Muscle layer of duodenum (tissue), 2 donors: ENCODE results near the gene CDKL4.
"Not testable (repeated sequence)": the region's sequence is repeated elsewhere in the genome, so short reads cannot be mapped to it uniquely, and the experiment has no call there.

Source experiments
- H3K27ac ChIP-seq: one replicate; pipeline ENCODE4 v1.7.0; 2013; ENCODE audit warnings: mild to moderate bottlenecking, low read length
- H3K27me3 ChIP-seq: one replicate; pipeline ENCODE4 v1.7.0; 2013; ENCODE audit warnings: low read depth, mild to moderate bottlenecking, control low read depth, low read length
- H3K36me3 ChIP-seq, 2 donors: one replicate each; pipeline ENCODE4 v1.7.0; 2013; ENCODE audit warnings: low read length in 2 of 2, control low read depth in 1 of 2, mild to moderate bottlenecking in 1 of 2; ENCODE audit not compliant: insufficient read depth in 2 of 2, control insufficient read depth in 1 of 2
- H3K4me1 ChIP-seq, 2 donors: one replicate each; pipeline ENCODE4 v1.7.0; 2013; ENCODE audit warnings: low read length in 2 of 2, mild to moderate bottlenecking in 2 of 2, control low read depth in 1 of 2, moderate library complexity in 1 of 2; ENCODE audit not compliant: insufficient read depth in 2 of 2, control insufficient read depth in 1 of 2
- H3K4me3 ChIP-seq, 2 donors: one replicate each; pipeline ENCODE4 v1.7.0; 2013; ENCODE audit warnings: low read length in 2 of 2, low read depth in 1 of 2, mild to moderate bottlenecking in 1 of 2
- H3K9me3 ChIP-seq, 2 donors: one replicate each; pipeline ENCODE4 v1.7.0; 2013; ENCODE audit warnings: low read length in 2 of 2, control low read depth in 1 of 2, mild to moderate bottlenecking in 1 of 2; ENCODE audit not compliant: control insufficient read depth in 1 of 2
- donor health status: healthy.

The CDKL4 gene

DNA sequence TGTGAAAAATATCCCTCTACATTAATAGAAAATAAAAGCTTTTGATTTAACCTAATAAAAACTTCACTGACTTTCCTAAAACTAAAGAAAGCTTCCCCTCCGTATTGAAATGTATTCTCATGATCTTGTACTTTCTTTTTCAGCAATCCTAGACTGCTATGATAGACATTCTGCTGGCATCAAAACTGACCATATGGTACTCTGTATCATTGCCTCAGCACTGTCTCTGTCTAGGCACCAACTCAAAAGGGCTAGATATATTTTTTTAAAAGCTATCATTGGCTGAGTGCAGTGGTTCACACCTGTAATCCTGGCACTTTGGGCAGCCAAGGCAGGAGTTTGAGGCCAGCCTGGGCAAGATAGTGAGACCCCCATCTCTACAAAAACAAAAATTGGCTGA is 32.9 kb downstream of the CDKL4 start:
- no peak overlapping the region for H3K4me3 ChIP-seq
- no peaks in the 10 kb centered on the region for H3K9me3 ChIP-seq
- no peaks in the 10 kb centered on the region for H3K27me3 ChIP-seq

DNA sequence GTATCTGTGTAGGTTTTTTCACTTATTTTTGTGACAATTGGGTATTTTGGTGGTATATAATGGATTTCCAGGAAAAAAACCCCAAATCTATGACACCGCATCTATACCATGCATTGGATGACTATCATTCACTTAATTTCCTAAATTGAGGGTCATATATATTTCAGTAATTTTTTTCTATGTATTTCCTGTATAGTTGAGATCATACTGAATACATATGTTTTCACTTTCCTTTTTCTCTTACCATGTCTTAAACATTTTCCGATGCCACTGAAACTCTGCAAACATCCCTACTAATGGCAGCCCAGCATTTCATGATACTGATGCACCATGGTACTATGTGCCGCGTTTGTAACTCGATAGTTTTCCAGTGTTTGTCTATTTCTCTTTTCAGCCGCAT is 40.4 kb downstream of the CDKL4 start:
- no peaks in the 10 kb centered on the region for H3K36me3 ChIP-seq
- H3K9me3 ChIP-seq = peaks cover 0 to 2% of the 10 kb centered on the region in 2 donors
- no peak overlapping the region for H3K4me3 ChIP-seq
- H3K27me3 ChIP-seq = no peaks in the 10 kb centered on the region
- H3K27ac ChIP-seq = no peak overlapping the region
- H3K4me1 ChIP-seq = no peaks in the 10 kb centered on the region

More for the DNA sequence above, 32.9 kb downstream of the CDKL4 start:
- no peaks in the 10 kb centered on the region for H3K4me1 ChIP-seq
- H3K36me3 ChIP-seq = no peaks in the 10 kb centered on the region
- H3K27ac ChIP-seq = no peak overlapping the region

DNA sequence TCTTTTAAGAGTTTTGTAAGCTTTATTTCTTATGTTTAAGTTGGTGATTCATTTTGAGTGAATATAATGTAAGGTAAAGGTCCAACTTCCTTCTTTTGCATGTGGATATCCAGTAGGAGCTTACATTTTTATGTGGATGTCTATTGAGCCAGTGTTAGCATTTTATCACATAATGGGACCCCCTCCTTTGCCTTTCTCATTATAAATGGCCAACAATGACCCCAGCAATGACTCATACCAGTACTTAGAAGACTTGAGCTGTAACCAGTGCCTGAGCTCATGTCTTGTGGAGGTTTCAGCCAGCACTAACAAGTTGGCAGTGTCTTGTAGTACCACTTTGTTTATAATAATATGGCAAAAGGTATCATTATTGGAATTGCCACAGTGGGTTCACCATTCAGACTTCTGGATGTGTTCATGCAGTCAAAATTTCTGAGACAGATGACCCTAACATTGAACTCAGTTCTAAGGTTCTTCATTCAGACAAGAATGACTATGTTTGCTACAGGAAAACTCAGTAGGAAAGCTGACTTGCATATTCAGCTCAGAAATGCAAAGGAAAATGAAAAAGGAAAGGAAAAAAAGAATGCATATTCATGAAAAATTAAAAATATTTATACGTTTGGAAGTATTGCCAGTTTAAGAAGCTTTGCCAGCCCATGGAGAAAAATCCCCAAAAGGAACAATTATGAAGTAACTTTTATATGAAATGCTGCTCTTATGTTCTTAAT is 41.0 kb downstream of the CDKL4 start:
- H3K36me3 ChIP-seq = no peaks in the 10 kb centered on the region
- no peaks in the 10 kb centered on the region for H3K27me3 ChIP-seq
- H3K4me1 ChIP-seq = no peaks in the 10 kb centered on the region
- no peak overlapping the region for H3K4me3 ChIP-seq
- H3K9me3 ChIP-seq = peaks cover 0 to 3% of the 10 kb centered on the region in 2 donors
- H3K27ac ChIP-seq = no peak overlapping the region

DNA sequence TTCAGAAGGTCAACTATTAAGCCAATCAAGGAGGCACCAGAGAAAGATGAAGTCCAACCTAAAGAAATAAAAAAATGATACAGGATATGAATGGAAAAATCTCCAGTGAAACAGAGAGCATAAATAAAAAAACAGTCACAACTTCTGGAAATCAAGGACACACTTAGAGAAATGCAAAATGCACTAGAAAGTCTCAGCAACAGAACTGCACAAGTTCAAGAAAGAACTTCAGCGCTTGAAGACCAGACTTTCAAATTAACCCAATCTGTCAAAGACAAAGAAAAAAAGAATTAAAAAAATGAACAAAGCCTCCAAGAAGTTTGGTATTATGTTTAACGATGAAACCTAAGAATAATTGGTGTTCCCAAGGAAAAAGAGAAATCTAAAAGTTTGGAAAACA is 46.8 kb downstream of the CDKL4 start:
- not testable (repeated sequence) for H3K4me3 ChIP-seq, H3K9me3 ChIP-seq, H3K27me3 ChIP-seq, H3K27ac ChIP-seq, H3K4me1 ChIP-seq, H3K36me3 ChIP-seq

DNA sequence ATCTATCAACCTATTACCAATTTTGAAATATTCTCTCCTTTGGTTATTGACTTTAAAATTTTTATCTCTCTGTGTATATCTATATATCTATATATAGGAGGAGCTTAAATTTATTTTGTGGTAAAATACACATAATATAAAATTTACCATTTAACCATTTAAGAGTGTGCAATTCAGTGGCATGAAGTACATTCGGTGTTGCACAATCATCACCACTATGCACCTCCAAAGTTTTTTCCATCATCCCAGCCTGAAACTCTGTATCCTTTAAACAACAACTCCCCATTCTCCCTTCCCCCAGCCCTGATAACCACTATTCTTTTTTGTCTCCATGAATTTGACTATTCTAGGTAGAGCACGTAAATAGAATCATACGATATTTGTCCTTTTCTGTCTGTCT is 49.1 kb downstream of the CDKL4 start:
- Histone ChIP-seq H3K27ac (no peak overlapping the region), H3K36me3 (no peaks in the 10 kb centered on the region), H3K9me3 (peaks cover 0 to 6% of the 10 kb centered on the region in 2 donors), H3K4me3 (no peak overlapping the region), H3K4me1 (no peaks in the 10 kb centered on the region), H3K27me3 (no peaks in the 10 kb centered on the region)

DNA sequence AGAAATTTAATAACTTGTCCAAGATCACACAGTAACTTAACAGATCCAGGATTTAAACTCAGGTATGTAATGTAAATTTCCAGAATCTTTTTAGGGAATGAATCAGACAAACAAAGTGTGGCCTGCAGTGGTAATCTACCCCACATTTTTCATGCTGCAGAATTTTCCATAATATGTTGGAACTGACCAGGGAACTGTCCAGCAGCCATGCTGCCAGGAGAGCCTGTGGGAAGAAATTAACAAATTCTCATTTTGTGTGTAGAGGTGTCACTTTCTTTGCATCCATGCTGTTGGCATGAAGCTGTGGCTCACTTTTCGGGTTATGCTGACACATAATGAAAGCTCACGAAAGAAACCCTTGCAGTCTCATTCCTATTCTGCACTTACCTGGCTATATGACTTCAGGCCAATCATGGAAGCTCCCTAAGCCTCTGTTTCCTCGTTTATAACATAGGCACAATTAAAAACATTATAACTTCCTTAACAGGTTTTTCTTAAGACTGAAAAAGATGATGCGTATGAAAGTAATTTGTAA is 54.7 kb downstream of the CDKL4 start:
- H3K4me1 ChIP-seq = no peaks in the 10 kb centered on the region
- no peak overlapping the region for H3K4me3 ChIP-seq
- no peaks in the 10 kb centered on the region for H3K36me3 ChIP-seq
- no peak overlapping the region for H3K27ac ChIP-seq
- H3K9me3 ChIP-seq = no peaks in the 10 kb centered on the region
- no peaks in the 10 kb centered on the region for H3K27me3 ChIP-seq

DNA sequence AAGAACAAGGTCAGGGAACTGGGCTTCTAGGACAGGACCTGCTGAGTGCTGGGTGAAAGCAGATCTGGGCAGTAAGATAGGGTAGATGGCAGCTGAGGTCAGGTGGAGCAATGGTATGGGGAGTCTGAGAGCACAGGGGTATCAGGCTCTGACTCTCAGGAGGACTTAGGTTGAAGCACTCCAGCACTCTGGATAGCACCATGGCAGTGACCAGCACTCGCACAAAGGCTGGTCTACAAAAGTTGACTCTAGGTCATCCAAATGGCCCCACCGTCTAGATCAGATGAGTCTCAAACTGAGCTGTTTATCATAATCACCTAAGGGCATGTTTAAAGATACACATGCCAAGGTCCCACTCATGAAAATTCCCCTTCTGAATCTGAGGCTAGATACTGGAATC is 60.1 kb downstream of the CDKL4 start:
- Histone ChIP-seq H3K9me3 (no peaks in the 10 kb centered on the region), H3K4me3 (no peak overlapping the region)

DNA sequence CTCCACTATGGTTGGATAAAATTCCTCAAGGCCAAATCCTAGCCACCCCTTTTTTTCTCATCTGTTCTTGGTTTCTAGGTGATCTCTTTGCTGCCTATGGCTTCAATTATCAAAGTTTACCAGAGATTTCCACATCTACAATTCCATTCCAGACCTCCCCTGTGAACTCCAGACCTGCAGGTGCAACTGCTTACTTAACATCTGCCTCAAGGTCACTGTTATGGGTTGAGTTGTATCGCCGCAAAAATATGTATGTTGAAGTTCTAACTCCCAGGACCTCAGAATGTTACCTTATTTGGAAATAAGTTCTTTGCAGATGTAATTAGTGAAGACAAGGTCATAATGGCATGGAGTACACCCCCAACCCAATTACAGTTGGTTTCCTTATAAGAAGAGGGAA is 62.5 kb downstream of the CDKL4 start:
- H3K27me3 ChIP-seq = no peaks in the 10 kb centered on the region
- no peaks in the 10 kb centered on the region for H3K4me1 ChIP-seq
- H3K36me3 ChIP-seq = no peaks in the 10 kb centered on the region
- no peak overlapping the region for H3K27ac ChIP-seq
- no peaks in the 10 kb centered on the region for H3K9me3 ChIP-seq
- no peak overlapping the region for H3K4me3 ChIP-seq

More for the DNA sequence above, 60.1 kb downstream of the CDKL4 start:
- Histone ChIP-seq H3K27ac (no peak overlapping the region), H3K36me3 (no peaks in the 10 kb centered on the region), H3K27me3 (no peaks in the 10 kb centered on the region), H3K4me1 (no peaks in the 10 kb centered on the region)

DNA sequence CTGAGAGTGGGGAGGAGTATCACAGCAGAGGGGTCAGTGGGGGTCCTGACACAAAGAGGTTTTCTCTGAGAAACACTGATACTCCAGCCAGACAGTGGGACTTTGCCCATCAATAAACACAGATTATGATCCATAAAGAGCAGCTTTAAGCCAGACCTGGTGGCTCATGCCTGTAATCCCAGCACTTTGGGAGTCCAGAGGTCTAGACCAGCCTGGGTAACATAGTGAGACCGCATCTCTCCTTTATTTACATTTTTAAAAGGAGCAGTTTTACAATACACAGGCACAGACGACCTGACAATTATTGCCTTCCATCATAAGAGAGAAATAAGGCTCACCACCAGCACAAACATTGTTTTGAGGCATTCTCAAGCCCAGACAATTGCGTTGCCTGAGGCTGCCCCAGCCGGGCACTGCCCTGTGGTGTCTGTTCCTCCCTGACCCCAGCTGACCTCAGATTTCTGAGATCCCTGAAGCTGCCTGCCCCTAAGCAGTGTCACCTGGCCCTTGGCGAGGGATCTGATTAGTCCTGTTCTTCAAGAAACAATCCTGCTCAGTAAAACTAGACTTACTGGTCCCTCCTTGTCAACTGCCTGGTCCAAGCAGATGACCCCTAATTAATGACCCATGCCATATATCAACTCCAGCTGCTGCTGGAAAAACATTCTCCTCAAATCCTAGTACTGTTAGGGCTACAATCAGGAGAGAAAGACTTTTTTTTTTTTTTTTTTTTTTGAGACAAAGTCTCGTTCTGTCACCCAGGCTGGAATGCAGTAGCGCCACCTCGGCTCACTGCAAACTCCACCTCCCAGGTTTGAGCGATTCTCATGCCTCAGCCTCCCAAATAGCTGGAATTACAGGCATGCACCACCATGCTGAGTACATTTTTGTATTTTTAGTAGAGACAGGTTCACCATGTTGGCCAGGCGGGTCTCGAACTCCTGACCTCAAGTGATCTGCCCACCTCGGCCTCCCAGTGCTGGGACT is 63.5 kb downstream of the CDKL4 start:
- H3K4me1 ChIP-seq = no peaks in the 10 kb centered on the region
- H3K27me3 ChIP-seq = no peaks in the 10 kb centered on the region
- H3K9me3 ChIP-seq = no peaks in the 10 kb centered on the region
- H3K36me3 ChIP-seq = no peaks in the 10 kb centered on the region
- no peak overlapping the region for H3K27ac ChIP-seq
- no peak overlapping the region for H3K4me3 ChIP-seq

DNA sequence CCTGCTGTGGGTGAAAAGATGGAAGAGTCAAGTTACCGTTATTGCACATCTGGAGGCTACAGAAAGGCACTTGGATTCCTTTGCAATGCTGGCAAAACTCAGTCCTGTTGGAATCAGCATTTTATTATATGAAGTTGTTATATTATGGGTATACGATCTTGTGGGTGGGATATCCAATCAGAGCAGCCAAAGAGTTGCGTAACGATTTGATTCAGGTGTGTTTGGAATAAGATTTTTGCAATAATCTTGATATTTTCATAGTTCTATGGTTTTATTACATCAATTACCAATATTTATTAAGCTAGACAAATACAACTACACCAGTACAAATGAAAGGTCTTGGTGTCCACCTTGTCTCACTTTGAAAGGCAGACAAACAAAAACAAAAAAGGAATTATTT is 65.0 kb downstream of the CDKL4 start:
- Histone ChIP-seq H3K9me3 (no peaks in the 10 kb centered on the region), H3K4me1 (no peaks in the 10 kb centered on the region), H3K27ac (no peak overlapping the region), H3K4me3 (no peak overlapping the region), H3K27me3 (no peaks in the 10 kb centered on the region), H3K36me3 (no peaks in the 10 kb centered on the region)

DNA sequence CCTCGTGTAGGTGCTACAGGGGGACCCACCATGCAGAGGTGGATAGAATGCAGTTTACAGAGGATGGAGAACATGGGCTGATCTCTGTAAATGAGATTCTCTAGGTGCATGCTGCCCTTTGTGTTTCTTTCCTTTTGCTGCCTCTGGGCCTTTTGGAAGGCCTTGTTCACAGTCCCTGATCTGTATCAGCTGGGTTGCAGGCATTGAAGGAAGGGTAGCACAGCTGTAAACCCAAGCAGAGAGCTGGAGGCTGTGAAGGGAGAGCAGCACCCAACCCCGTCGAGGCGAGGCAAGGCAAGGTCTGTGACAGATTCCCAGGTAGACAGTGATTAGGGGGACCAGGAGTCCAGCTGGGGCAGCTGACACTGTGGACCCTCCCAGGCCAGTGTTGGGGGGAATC is 66.8 kb downstream of the CDKL4 start:
- no peaks in the 10 kb centered on the region for H3K27me3 ChIP-seq
- no peaks in the 10 kb centered on the region for H3K4me1 ChIP-seq
- H3K27ac ChIP-seq = no peak overlapping the region
- no peaks in the 10 kb centered on the region for H3K36me3 ChIP-seq
- H3K9me3 ChIP-seq = no peaks in the 10 kb centered on the region
- no peak overlapping the region for H3K4me3 ChIP-seq
